RWPE1 (cell line): Measurements from ENCODE around the gene PMFBP1.

Experiments used
- CTCF ChIA-PET: fragments of 350-600 bp; sonication (Branson Sonifier 250); formaldehyde crosslinking; extraction: SDS; loops from one replicate; lab custom pipeline; 2021; lab: Yijun Ruan, JAX
- POLR2A ChIA-PET: fragments of 400-600 bp; formaldehyde crosslinking; extraction: SDS; loops from one replicate; lab custom pipeline; 2020; ENCODE audit warnings: antibody characterized with exemption; ENCODE audit not compliant: low non-redundant PET; lab: Yijun Ruan, JAX
- DNase-seq: peaks from one replicate; pipeline ENCODE4 v3.0.0; 2012; ENCODE audit warnings: low spot score
- H3K27ac ChIP-seq: fragments of 450-650 bp; 2 replicates; pipeline ENCODE4 v1.5.1; 2017
- CTCF ChIP-seq: fragments of 450-650 bp; conservative IDR thresholded peaks from 2 replicates; pipeline ENCODE4 v1.5.1; 2017; ENCODE audit warnings: low read depth, mild to moderate bottlenecking

Gene PMFBP1

DNA sequence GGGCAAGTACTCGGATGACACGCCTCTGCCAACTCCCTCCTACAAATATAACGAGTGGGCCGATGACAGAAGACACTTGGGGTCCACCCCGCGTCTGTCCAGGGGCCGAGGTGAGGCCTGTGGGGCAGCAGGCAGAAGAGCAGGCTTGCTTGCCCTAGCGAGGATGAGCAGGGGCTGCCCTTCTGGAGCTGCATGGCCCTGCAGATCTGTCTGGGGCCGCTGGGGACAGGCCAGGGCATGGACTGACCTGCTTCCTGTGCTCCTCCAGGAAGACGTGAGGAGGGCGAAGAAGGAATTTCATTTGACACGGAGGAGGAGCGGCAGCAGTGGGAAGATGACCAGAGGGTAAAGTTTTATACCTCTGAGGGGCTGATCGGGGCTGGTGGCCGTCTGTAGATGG is 73.0 kb downstream of the PMFBP1 start:
- no peak overlapping the region for H3K27ac ChIP-seq
- no peak for DNase-seq
- CTCF ChIA-PET = interaction anchor here (0.8 to 1.0 kb wide), 2 partner anchors 13 to 32 kb away, joined by 3 to 4 read pairs; no protein-coding TSS in a partner anchor
- no peak for TF ChIP-seq CTCF
- POLR2A ChIA-PET = no interaction called here

GRCh38 chr16:72094266-72094610 is 77.7 kb downstream of the PMFBP1 start:
- ChIA-PET CTCF (no interaction called here), POLR2A (interaction anchor here (0.7 kb wide), 1 partner anchor 12 kb away, joined by 3 read pairs; no protein-coding TSS in a partner anchor)

DNA sequence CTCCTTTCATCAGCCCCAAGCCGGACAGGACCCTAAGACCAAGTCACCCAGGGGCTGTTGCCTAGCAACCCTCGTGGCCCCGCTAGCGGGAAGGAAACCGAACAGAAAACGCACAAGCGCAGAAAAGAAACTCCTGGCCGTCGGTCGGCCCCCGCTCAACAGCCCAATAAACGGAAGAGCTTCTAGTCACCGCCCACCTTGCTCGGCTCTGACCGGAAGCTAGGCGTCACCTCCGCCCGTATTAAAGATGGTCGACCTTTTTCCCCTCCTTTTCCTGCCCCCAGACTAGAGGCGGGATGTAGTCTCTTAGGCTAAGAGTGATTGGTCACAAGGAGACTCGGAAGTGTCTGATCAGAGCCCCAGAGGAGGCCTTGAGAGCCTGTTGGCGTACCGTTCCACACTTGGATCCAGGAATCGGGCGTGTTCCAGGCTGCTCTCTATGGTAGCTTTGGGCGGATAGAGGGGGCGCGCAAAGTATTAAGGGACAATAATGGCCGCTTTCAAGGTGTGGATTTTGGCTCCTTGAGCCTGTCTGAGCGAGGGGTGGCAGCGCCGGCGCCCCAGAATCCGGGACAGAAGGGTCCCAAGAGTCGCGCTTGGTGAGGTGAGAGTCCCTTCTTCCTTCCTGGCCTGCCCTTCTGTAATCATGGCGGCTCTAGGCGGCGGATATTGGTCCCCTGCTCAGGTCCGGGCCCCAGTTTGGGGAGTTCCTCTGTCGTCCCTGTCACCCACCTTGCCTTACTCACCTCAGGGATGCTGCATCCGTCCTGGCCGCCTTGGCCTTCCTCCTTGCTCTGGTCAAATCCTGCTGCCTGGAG is 78.3 kb downstream of the PMFBP1 start, which contains the start of the genes DHX38 and TXNL4B:
DHX38 (plus strand) TSS at position 400 of the 818 bp plus-strand sequence. CDS start 2,311 bp downstream, outside the sequence.
TXNL4B (minus strand) TSS at position 173 of the 818 bp plus-strand sequence. CDS start 2,871 bp downstream, outside the sequence.
- peak; percentile 99 for DNase-seq
- H3K27ac ChIP-seq = peak within 1 kb of the TSS; percentile 80
- no peak for TF ChIP-seq CTCF
- ChIA-PET POLR2A (no interaction called here), CTCF (interaction anchor here (0.6 to 1.1 kb wide), 4 partner anchors 25 to 954 kb away, joined by 3 to 9 read pairs (median 4); no protein-coding TSS in a partner anchor)

More at GRCh38 chr16:72094266-72094610, 77.7 kb downstream of the PMFBP1 start:
- peak overlapping the region; percentile 80 for H3K27ac ChIP-seq
- TF ChIP-seq CTCF = no peak
- no peak for DNase-seq

GRCh38 chr16:72092832-72093447 is 79.0 kb downstream of the PMFBP1 start:
- CTCF ChIA-PET = interaction anchor here (0.6 to 1.1 kb wide), 5 partner anchors 22 to 954 kb away, joined by 3 to 9 read pairs (median 3); no protein-coding TSS in a partner anchor
- H3K27ac ChIP-seq = peak overlapping the region; percentile 80

GRCh38 chr16:72091217-72091616 is 80.7 kb downstream of the PMFBP1 start:
- ChIA-PET POLR2A (no interaction called here), CTCF (no interaction called here)
- no peak for TF ChIP-seq CTCF
- no peak overlapping the region for H3K27ac ChIP-seq
- no peak for DNase-seq

More at GRCh38 chr16:72092832-72093447, 79.0 kb downstream of the PMFBP1 start:
- DNase-seq = peak; percentile 49
- POLR2A ChIA-PET = no interaction called here
- TF ChIP-seq CTCF = no peak

- CTCF ChIA-PET = no interaction called here
- POLR2A ChIA-PET = no interaction called here
- H3K27ac ChIP-seq = no peak overlapping the region
- DNase-seq = no peak
- TF ChIP-seq CTCF = no peak
Measured at GRCh38 chr16:72085002-72085401, 87.0 kb downstream of the PMFBP1 start.
